ENCODE measurements around the gene GPS1.

The GPS1 gene

DNA sequence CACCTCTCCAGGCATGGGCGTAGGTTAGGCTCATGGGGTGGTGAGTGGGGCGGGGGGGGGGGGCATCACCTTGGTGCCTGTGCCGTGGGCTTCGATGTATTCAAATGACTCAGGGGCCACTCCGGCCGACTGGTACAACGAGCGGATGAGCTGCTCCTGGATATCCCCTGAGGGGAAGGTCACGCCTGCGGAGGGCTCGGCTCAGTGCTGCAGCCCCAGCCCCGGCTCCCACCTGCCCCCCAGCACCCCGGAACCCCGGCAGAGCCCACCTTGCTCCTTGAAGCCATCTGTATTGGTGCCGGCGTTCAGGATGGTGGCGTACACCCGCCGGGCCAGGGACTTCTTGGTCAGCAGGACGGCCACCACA lies 40.9 kb downstream of the GPS1 start:
- no peak for DNase-seq (ENCODE audit: extremely low read depth, low read depth)

GRCh38 chr17:82092995-82093751 lies 41.5 kb downstream of the GPS1 start:
- DNase-seq (ENCODE audit: extremely low read depth, low read depth) = no peak
- TF ChIP-seq, protein P1, sequence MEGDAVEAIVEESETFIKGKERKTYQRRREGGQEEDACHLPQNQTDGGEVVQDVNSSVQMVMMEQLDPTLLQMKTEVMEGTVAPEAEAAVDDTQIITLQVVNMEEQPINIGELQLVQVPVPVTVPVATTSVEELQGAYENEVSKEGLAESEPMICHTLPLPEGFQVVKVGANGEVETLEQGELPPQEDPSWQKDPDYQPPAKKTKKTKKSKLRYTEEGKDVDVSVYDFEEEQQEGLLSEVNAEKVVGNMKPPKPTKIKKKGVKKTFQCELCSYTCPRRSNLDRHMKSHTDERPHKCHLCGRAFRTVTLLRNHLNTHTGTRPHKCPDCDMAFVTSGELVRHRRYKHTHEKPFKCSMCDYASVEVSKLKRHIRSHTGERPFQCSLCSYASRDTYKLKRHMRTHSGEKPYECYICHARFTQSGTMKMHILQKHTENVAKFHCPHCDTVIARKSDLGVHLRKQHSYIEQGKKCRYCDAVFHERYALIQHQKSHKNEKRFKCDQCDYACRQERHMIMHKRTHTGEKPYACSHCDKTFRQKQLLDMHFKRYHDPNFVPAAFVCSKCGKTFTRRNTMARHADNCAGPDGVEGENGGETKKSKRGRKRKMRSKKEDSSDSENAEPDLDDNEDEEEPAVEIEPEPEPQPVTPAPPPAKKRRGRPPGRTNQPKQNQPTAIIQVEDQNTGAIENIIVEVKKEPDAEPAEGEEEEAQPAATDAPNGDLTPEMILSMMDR (IDR thresholded peaks at IDR 0.05; ENCODE audit: low read depth, low read length) = no peak

More for the DNA sequence above, 40.9 kb downstream of the GPS1 start:
- TF ChIP-seq, protein P1 (IDR thresholded peaks at IDR 0.05; ENCODE audit: low read depth, low read length) = no peak

DNA sequence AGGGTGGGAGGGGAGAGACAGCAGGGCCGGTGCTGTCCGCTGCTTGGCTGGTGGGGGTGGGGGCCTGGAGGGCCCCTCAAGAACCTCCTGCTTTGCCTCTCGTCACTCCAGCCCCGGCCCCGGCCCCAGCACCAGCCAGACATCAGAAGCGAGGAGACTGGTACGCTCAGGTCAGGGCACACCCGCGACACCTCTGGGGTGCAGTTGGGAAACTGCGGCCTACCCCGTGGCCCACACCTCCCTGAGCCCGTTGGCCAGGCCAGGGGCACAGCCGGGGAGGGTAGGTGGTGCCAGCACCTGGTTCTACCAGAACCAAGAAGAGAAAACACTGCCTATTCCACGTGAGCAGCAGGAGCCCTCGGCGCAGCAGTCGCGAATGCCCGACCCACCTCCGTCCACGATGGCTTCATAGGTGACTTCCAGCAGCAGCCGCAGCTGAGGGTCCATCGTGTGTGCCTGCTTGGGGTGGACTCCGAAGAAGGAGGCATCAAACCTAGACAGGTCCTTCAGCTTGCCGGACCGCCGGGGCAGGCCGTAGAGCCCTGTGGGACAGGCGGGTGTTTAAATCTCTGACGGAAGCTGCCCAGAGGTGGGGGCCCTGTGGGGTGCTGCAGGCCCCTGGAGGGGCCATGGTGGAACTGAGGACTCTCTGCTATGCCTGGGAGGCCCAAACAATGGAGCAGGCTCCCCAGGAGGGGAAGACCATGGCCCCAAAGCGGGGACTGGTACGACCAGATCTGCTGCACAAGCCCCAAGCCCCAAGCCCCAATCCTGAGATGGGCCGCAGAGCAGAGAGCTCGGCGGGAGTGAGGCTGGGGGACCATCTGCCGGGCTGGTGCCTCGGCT lies 43.5 kb downstream of the GPS1 start:
- TF ChIP-seq, protein P1 (IDR thresholded peaks at IDR 0.05; ENCODE audit: low read depth, low read length) = no peak
- no peak for DNase-seq (ENCODE audit: extremely low read depth, low read depth)

GRCh38 chr17:82095777-82096708 lies 44.3 kb downstream of the GPS1 start:
- TF ChIP-seq, protein P1 (IDR thresholded peaks at IDR 0.05; ENCODE audit: low read depth, low read length) = no peak
- DNase-seq (ENCODE audit: extremely low read depth, low read depth) = no peak

DNA sequence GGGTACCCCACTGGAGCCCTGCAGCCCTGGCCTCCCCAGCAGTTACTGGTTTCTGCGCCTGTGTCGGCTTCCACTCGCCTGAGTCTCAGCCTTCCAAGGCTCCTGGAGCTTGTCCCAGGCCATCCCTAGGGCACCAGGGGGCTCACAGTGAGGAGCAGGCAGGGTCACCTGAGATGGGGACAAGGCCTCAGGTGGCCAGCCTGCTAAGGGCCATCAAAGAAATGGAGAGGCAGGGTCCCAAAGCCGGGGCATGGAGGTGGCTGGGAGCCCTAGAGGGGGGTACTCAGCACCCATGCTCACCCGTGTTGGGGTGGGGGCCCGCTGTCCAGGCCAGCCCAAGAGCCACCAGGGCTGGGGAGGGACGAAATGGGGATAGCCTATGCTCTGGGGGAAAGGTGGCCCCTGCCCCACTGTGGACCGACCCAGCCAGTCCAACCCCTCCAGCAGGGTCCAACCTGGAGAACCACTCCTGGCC lies 45.0 kb downstream of the GPS1 start:
- TF ChIP-seq, protein P1 (IDR thresholded peaks at IDR 0.05; ENCODE audit: low read depth, low read length) = no peak
- DNase-seq (ENCODE audit: extremely low read depth, low read depth) = no peak

DNA sequence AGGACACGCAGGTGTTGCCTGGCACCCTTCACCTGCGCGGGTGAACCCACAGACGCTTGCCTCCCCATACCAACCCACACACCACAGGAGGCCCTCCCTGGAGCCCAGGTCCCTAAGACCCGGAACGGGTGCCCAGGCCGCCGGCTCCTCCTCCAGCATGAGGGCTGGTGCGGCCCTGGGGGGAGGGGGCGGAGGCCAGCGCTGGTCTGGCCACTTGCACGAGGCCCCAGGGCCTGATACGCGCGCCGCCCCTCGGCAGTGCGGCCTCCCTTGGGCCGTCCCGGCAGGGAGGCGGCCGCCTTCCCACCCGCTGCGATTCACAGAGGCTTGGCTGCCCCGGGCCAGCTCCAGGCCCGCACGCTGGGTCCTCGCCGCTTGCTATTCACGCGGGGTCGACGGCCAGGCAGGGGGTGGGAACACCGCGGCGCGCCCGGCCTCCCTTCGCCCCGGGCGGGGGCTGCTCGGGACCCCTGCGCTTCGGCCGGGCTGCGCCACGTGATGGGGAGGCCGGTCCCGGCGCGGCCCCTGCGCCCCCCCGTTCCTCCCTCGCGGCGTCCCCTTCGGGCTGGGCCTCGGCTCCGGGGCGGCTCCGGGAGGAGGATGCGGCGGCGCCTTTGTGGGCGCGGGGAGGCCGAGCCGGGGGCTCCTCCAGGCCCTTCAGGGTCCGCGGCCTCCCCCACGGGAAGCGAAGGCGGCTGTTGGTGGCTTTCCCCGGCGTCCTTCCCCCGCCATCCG lies 45.7 kb downstream of the GPS1 start:
- DNase-seq (ENCODE audit: extremely low read depth, low read depth) = no peak
- TF ChIP-seq, protein P1 (IDR thresholded peaks at IDR 0.05; ENCODE audit: low read depth, low read length) = no peak
